Naive thymus-derived CD4-positive, alpha-beta T cell (primary cell): Measurements from ENCODE around the gene VWA7. TPM values are rescaled to one million over a fixed set of nuclear protein-coding genes. Genes with fewer than 3 reads are reported as not detected.
"Not testable (repeated sequence)": the region's sequence is repeated elsewhere in the genome, so short reads cannot be mapped to it uniquely, and the experiment has no call there.

ENCODE experiments used
- ATAC-seq: fragments of 150-1000 bp; cut with Tn5 transposase; 2 replicates; pipeline ENCODE4 v1.10.0; 2021; ENCODE audit warnings: mild to moderate bottlenecking, moderate library complexity
- CTCF ChIA-PET: fragments of 350-600 bp; sonication (Branson Sonifier 250); formaldehyde crosslinking; loops from one replicate; lab custom pipeline; 2021; ENCODE audit warnings: antibody characterized with exemption; lab: Charles Lee
- POLR2A ChIA-PET: fragments of 350-600 bp; sonication (Branson Sonifier 250); formaldehyde crosslinking; loops from one replicate; lab custom pipeline; 2021; ENCODE audit warnings: antibody characterized with exemption, inconsistent platforms; lab: Charles Lee
- DNase-seq, 9 donors: peaks; one replicate each; pipeline versions ENCODE4 v3.0.0 to v3.0.0-alpha.2; 2020 to 2022; ENCODE audit warnings: mixed read lengths in 1 of 9
- H3K27ac ChIP-seq: one replicate; pipeline ENCODE4 v1.7.0; 2013; ENCODE audit warnings: mild to moderate bottlenecking, low read depth, low read length, moderate library complexity
- H3K27me3 ChIP-seq, 2 donors: one replicate each; pipeline ENCODE4 v1.7.0; 2013; ENCODE audit warnings: low read length in 2 of 2, mild to moderate bottlenecking in 2 of 2, moderate library complexity in 2 of 2; ENCODE audit not compliant: control insufficient read depth in 2 of 2, insufficient read depth in 2 of 2
- H3K36me3 ChIP-seq, 3 experiments: 1 replicate in 2 of 3; 2 replicates in 1 of 3; pipeline ENCODE4 v1.7.0; 2013; ENCODE audit warnings: low read length in 3 of 3, mild to moderate bottlenecking in 3 of 3, moderate library complexity in 1 of 3; ENCODE audit not compliant: insufficient read depth in 3 of 3, control insufficient read depth in 2 of 3
- H3K4me1 ChIP-seq, 2 donors: one replicate each; pipeline ENCODE4 v1.7.0; 2013; ENCODE audit warnings: low read length in 2 of 2, mild to moderate bottlenecking in 2 of 2, moderate library complexity in 1 of 2; ENCODE audit not compliant: control insufficient read depth in 2 of 2, insufficient read depth in 2 of 2
- H3K4me3 ChIP-seq: 2 replicates; pipeline ENCODE4 v1.7.0; 2013; ENCODE audit warnings: mild to moderate bottlenecking, low read length
- H3K9me3 ChIP-seq, 3 experiments: 1 replicate in 2 of 3; 2 replicates in 1 of 3; pipeline ENCODE4 v1.7.0; 2013; ENCODE audit warnings: low read length in 3 of 3; ENCODE audit not compliant: control insufficient read depth in 2 of 3
- H3K27ac Mint-ChIP-seq, 9 donors: one replicate each; pipeline ENCODE4 v1.8.0; 2020 to 2022; ENCODE audit warnings: mixed read lengths in 9 of 9, mild to moderate bottlenecking in 8 of 9, moderate library complexity in 5 of 9, inconsistent platforms in 2 of 9
- H3K27me3 Mint-ChIP-seq, 5 donors: one replicate each; pipeline ENCODE4 v1.8.0; 2021 to 2022; ENCODE audit warnings: mixed read lengths in 5 of 5, mild to moderate bottlenecking in 1 of 5
- H3K36me3 Mint-ChIP-seq, 5 donors: one replicate each; pipeline ENCODE4 v1.8.0; 2020 to 2022; ENCODE audit warnings: mixed read lengths in 5 of 5, mild to moderate bottlenecking in 3 of 5, inconsistent platforms in 1 of 5
- H3K4me1 Mint-ChIP-seq, 7 donors: one replicate each; pipeline ENCODE4 v1.8.0; 2020 to 2022; ENCODE audit warnings: mixed read lengths in 7 of 7, mild to moderate bottlenecking in 3 of 7, inconsistent platforms in 1 of 7
- H3K4me3 Mint-ChIP-seq, 10 donors: one replicate each; pipeline ENCODE4 v1.8.0; 2020 to 2022; ENCODE audit warnings: mild to moderate bottlenecking in 10 of 10, mixed read lengths in 10 of 10, moderate library complexity in 6 of 10, inconsistent platforms in 2 of 10
- H3K9me3 Mint-ChIP-seq, 11 donors: one replicate each; pipeline ENCODE4 v1.8.0; 2020 to 2022; ENCODE audit warnings: mixed read lengths in 11 of 11, mild to moderate bottlenecking in 4 of 11, inconsistent platforms in 1 of 11, moderate library complexity in 1 of 11
- intact Hi-C, 2 donors: fragments of 100-400 bp; cut with micrococcal nuclease; formaldehyde crosslinking; loops; one replicate each; pipeline ENCODE4 v1.15.1; 2023
- polyA plus RNA-seq, 2 donors: library from polyadenylated mRNA; unstranded; fragments of 300-500 nt; fragmentation: Illumina TruSeq; gene quantifications; one replicate each; pipeline ENCODE4 v1.2.3, GENCODE V29; 2021
- total RNA-seq, 6 experiments: library from RNA in 5 of 6; stranded (reverse) in 5 of 6; gene quantifications; 1 replicate in 5 of 6; 2 replicates in 1 of 6; pipeline ENCODE4 v1.2.3 and lab custom pipeline; 2021 to 2026

The VWA7 gene
- total and polyA plus RNA-seq, 7 experiments from 2014 or later: 0.53 to 4.5 (median 1.1) TPM; not detected in 2

DNA sequence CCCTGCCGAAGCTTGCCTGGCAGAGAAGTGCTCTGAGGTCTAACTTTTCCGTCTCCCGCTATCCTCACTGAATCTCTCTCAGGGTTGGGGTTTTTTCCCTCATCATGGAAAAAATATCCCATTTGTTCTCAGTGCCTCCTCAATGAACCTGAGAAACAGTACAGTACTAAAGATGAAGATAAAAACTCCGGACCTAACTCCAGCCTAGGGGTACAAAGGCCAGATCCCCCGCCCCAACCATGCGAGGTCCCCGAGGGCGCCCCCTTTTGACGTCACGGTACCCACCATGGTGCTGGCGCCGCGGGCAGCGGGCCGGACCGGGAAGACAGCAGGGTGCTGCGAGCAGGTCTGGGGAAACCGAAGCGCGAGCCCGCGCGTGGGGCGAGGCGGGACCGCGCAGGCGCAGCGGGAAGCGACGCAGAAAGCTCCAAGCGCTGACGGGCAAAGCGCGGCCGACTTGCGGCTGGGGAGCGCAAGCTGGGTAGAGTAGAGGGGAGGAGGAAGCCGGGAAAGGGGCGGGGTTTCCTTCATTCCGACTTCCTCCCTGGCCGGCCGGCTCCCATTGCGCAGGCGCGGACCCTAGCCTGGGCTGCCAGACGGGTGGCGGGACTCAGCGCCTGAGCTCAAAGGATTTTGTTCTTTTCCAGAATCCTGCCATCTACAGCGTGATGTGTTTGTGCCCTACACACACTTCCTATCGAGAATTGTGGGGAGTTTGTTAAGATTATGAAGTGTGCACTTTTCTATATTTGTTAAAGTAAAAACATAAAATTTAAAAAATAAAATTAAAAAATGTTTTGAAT is 29.5 kb upstream of the VWA7 start, which contains the start of gene LSM2:
LSM2 (minus strand) TSS at position 497 of the 803 bp plus-strand sequence; CDS start at position 288, 209 bp downstream.
- intact Hi-C loops: loop anchor here (1.0 kb wide), 3 partner anchors 9 to 67 kb away; partner anchors contain the start of gene VARS1 (in 1 of the 2)
- H3K36me3 Mint-ChIP-seq: peaks cover 4 to 21% (median 12%) of the 10 kb centered on the region in 5 donors
- peak within 1 kb of the TSS; percentile 88 to 97 (median 93) for H3K27ac Mint-ChIP-seq
- peak within 1 kb of the TSS; percentile 86 to 95 (median 92) for H3K4me3 Mint-ChIP-seq
- no peaks in the 10 kb centered on the region for H3K9me3 Mint-ChIP-seq
- Histone ChIP-seq H3K9me3 (no peaks in the 10 kb centered on the region), H3K4me1 (peaks cover 9 to 14% of the 10 kb centered on the region in 2 donors), H3K27me3 (no peaks in the 10 kb centered on the region), H3K27ac (peak within 1 kb of the TSS; percentile 89), H3K4me3 (peak within 1 kb of the TSS; percentile 92), H3K36me3 (peaks cover 0 to 17% (median 0%) of the 10 kb centered on the region in 3 experiments)
- ATAC-seq: peak; percentile 100
- ChIA-PET POLR2A (interaction anchor here (0.6 to 3.4 kb wide), 26 partner anchors 8 to 1470 kb away, joined by 3 to 30 read pairs (median 5); partner anchors contain the start of genes ABHD16A, B3GALT4, BAG6 and C6orf47), CTCF (interaction anchor here (0.6 to 2.0 kb wide), 8 partner anchors 9 to 77 kb away, joined by 3 to 11 read pairs (median 6); partner anchors contain the start of genes DDAH2, HSPA1B and VARS1)
- no peaks in the 10 kb centered on the region for H3K27me3 Mint-ChIP-seq
- peaks cover 16 to 47% (median 30%) of the 10 kb centered on the region in 7 donors for H3K4me1 Mint-ChIP-seq
- DNase-seq: peak; percentile 96 to 98 (median 98)

GRCh38 chr6:31805939-31806469 is 28.9 kb upstream of the VWA7 start:
- H3K27me3 Mint-ChIP-seq: no peaks in the 10 kb centered on the region
- intact Hi-C loops: loop anchor here (1.0 kb wide), 3 partner anchors 9 to 67 kb away; partner anchors contain the start of gene VARS1 (in 1 of the 2)
- peak overlapping the region; percentile 92 for H3K4me3 ChIP-seq
- H3K27ac Mint-ChIP-seq: peak overlapping the region; percentile 88 to 97 (median 93)
- ChIA-PET CTCF (interaction anchor here (1.5 to 2.0 kb wide), 5 partner anchors 8 to 76 kb away, joined by 4 to 11 read pairs (median 6); partner anchors contain the start of genes DDAH2 and VARS1), POLR2A (interaction anchor here (0.6 to 3.4 kb wide), 20 partner anchors 8 to 1471 kb away, joined by 3 to 30 read pairs (median 8); partner anchors contain the start of genes ABHD16A, B3GALT4, BAG6 and C6orf47)
- ATAC-seq (no peak), DNase-seq (no peak)
- no peaks in the 10 kb centered on the region for H3K9me3 ChIP-seq
- peak overlapping the region; percentile 89 for H3K27ac ChIP-seq
- H3K4me1 ChIP-seq: peaks cover 9 to 14% of the 10 kb centered on the region in 2 donors
- no peaks in the 10 kb centered on the region for H3K27me3 ChIP-seq
- peaks cover 0 to 11% (median 0%) of the 10 kb centered on the region in 3 experiments for H3K36me3 ChIP-seq
- H3K36me3 Mint-ChIP-seq: peaks cover under 1 to 22% (median 9%) of the 10 kb centered on the region in 5 donors
- H3K4me1 Mint-ChIP-seq: peaks cover 16 to 47% (median 27%) of the 10 kb centered on the region in 7 donors
- peak overlapping the region; percentile 86 to 95 (median 92) for H3K4me3 Mint-ChIP-seq
- H3K9me3 Mint-ChIP-seq: no peaks in the 10 kb centered on the region

- H3K27me3 ChIP-seq, H3K36me3 ChIP-seq, H3K9me3 Mint-ChIP-seq, H3K4me3 Mint-ChIP-seq, H3K27ac Mint-ChIP-seq, DNase-seq, intact Hi-C loops, H3K4me3 ChIP-seq, ATAC-seq, H3K27ac ChIP-seq, H3K27me3 Mint-ChIP-seq, H3K9me3 ChIP-seq: not testable (repeated sequence)
- peaks cover 28 to 30% of the 10 kb centered on the region in 2 donors for H3K4me1 ChIP-seq
- POLR2A ChIA-PET: interaction anchor here (0.8 kb wide), 1 partner anchor 64 kb away, joined by 4 read pairs; no protein-coding TSS in a partner anchor
- peaks cover 0 to 18% (median 4%) of the 10 kb centered on the region in 5 donors for H3K36me3 Mint-ChIP-seq
- H3K4me1 Mint-ChIP-seq: peaks cover 13 to 51% (median 39%) of the 10 kb centered on the region in 7 donors
- CTCF ChIA-PET: interaction anchor here (1.0 kb wide), 1 partner anchor 23 kb away, joined by 3 read pairs; no protein-coding TSS in a partner anchor
Observed at GRCh38 chr6:31801031-31801927, 24.2 kb upstream of the VWA7 start.

GRCh38 chr6:31799781-31800180 is 22.7 kb upstream of the VWA7 start:
- H3K27me3 ChIP-seq: no peaks in the 10 kb centered on the region
- peaks cover 6 to 45% (median 34%) of the 10 kb centered on the region in 7 donors for H3K4me1 Mint-ChIP-seq
- no peak overlapping the region for H3K27ac ChIP-seq
- H3K4me1 ChIP-seq: peaks cover 24 to 29% of the 10 kb centered on the region in 2 donors
- CTCF ChIA-PET: interaction anchor here (0.5 to 0.6 kb wide), 3 partner anchors 46 to 1104 kb away, joined by 3 to 4 read pairs (median 3); no protein-coding TSS in a partner anchor
- no peak overlapping the region for H3K4me3 ChIP-seq
- peak overlapping the region in 2 of 9 donors; percentile 3 to 80 for H3K27ac Mint-ChIP-seq
- no peaks in the 10 kb centered on the region for H3K9me3 ChIP-seq
- ATAC-seq: no peak
- H3K36me3 ChIP-seq: no peaks in the 10 kb centered on the region
- POLR2A ChIA-PET: interaction anchor here (0.7 to 1.5 kb wide), 3 partner anchors 24 to 1172 kb away, joined by 3 to 8 read pairs (median 3); no protein-coding TSS in a partner anchor
- no peak for DNase-seq
- H3K4me3 Mint-ChIP-seq: no peak overlapping the region
- peaks cover 0 to 19% (median 4%) of the 10 kb centered on the region in 5 donors for H3K36me3 Mint-ChIP-seq
- no peaks in the 10 kb centered on the region for H3K27me3 Mint-ChIP-seq
- H3K9me3 Mint-ChIP-seq: no peaks in the 10 kb centered on the region
- intact Hi-C loops: loop anchor here (5.0 kb wide), 3 partner anchors 33 to 132 kb away; partner anchors contain the start of genes CSNK2B (in 1 of the 2), EHMT2 (in 1 of the 2) and LY6G5B (in 1 of the 2)

- Mint-ChIP-seq H3K4me3 (peak overlapping the region; percentile 55 to 99 (median 80)), H3K27me3 (no peaks in the 10 kb centered on the region), H3K27ac (peak overlapping the region; percentile 80 to 98 (median 93)), H3K36me3 (peaks cover 0 to 16% (median 0%) of the 10 kb centered on the region in 5 donors), H3K4me1 (peaks cover 12 to 47% (median 33%) of the 10 kb centered on the region in 7 donors), H3K9me3 (no peaks in the 10 kb centered on the region)
- Histone ChIP-seq H3K4me3 (no peak overlapping the region), H3K27ac (peak overlapping the region; percentile 71), H3K4me1 (peaks cover 24 to 32% of the 10 kb centered on the region in 2 donors), H3K9me3 (no peaks in the 10 kb centered on the region), H3K27me3 (no peaks in the 10 kb centered on the region), H3K36me3 (no peaks in the 10 kb centered on the region)
- intact Hi-C loops: loop anchor here (1.0 to 5.0 kb wide), 5 partner anchors 9 to 130 kb away; partner anchors contain the start of genes CSNK2B (in 1 of the 2), EHMT2 (in 1 of the 2), HSPA1A (in 1 of the 2) and HSPA1L (in 1 of the 2)
- DNase-seq (peak in 5 of 9 donors; percentile 38 to 50 (median 45)), ATAC-seq (no peak)
- POLR2A ChIA-PET: interaction anchor here (0.6 to 2.5 kb wide), 9 partner anchors 10 to 256 kb away, joined by 3 to 24 read pairs (median 3); partner anchors contain the start of genes HSPA1A, HSPA1B, LSM2 and MSH5
- CTCF ChIA-PET: interaction anchor here (1.0 to 2.5 kb wide), 5 partner anchors 9 to 69 kb away, joined by 3 to 13 read pairs (median 4); partner anchors contain the start of genes DDAH2, HSPA1B and LSM2
Observed at GRCh38 chr6:31797588-31797987, 20.5 kb upstream of the VWA7 start.
